HG02759 (cell line): ENCODE results near the gene DUSP22.
"Not testable (repeated sequence)": the region's sequence is repeated elsewhere in the genome, so short reads cannot be mapped to it uniquely, and the experiment has no call there.

Experiments
- ATAC-seq: cut with Tn5 transposase; IDR thresholded peaks from one replicate; pipeline ENCODE4 v1.9.1; 2021; ENCODE audit warnings: mild to moderate bottlenecking, moderate library complexity; ENCODE audit not compliant: unreplicated experiment

Gene DUSP22

DNA sequence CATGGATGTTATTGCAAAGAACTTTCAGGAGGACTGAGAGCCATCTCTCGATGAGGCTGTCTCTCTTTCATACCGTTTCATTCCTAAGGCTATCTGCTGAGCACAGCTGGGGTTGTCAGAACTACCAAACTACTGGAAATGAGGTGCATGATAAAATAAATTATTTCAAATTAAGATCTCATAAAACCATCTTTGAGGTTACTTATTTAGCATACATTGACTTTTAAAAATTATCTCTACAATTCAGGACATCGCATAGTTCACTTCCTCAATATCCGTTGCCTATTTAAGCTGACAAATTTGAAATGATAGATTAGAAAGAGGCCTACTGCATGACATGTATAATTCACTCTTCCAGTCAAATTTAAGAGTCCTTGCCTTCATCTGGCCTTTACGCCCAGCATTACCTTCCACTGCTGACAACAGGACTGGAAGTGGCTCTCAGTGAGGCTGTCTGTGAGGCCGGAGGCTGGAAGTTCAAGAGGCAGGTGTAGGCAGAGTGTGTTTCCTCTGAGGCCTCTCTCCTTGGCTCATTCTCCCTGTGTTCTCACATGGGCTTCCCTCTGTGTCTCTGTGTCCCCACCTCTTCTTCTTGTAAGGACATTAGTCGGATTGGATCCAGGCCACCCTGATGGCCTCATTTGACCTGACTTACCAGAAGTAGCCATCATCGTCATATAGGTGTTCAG, 12.8 kb upstream of the DUSP22 start:
- no peak for ATAC-seq

DNA sequence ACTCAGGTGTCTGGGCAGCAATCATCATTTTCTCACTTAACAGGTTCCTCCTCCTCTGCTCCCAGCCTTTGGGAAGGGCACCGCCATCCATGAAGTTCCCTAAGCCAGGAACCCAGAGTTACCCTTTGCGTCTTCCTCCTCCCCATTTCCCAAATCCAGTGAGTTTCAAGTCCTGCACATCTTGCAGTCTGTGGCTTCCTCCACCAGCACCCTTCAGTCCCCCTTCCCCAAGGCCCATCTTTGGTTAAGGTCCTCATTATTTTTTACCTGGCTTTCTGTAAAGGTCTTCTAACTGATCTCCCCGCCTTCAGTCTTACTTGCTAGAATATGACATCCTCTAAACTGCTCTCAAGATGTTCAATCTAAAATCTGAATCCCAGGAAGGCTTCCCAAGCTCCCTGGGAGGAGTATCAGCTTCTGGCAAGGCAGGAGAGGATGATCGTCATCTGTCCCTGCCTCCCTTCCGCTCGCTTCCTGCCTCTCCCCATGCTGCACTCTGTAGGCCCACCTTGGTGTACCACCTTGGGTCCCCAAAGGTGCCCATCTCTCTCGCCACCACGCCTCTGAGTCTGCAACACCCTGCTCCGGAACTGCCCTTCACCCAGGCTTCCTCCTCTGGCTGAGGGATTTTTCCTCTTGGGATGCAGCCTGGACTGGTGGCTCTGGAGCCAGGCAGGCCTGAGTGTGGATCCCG, 11.4 kb upstream of the DUSP22 start:
- no peak for ATAC-seq

DNA sequence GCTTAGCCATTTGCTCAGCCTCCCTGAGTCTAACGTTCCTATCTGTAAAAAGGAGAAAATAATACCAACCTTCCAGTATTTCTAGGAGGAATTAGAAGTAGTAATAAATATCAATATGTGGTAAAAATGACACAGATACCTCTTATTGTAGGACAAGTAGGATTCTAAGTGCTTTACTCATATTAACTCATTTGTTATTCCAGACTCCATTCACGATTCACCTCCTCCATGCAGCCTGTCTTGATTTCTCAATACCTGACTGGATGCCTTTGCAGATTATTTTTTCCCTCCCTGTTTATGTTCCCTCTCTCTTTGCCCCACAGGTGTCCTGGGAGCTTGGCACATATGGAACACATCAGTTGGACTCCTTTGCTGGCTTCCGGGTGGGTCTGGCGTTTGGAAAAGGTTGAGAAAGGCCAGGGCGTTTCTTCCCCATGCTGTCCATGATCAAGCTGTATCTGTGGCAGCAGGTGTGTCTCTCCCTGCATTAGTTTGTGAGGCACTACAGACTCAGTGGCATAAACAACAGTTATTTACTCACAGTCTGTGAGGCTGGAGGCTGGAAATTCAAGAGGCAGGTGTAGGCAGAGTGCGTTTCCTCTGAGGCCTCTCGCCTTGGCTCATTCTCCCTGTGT, 10.7 kb upstream of the DUSP22 start:
- ATAC-seq: no peak

DNA sequence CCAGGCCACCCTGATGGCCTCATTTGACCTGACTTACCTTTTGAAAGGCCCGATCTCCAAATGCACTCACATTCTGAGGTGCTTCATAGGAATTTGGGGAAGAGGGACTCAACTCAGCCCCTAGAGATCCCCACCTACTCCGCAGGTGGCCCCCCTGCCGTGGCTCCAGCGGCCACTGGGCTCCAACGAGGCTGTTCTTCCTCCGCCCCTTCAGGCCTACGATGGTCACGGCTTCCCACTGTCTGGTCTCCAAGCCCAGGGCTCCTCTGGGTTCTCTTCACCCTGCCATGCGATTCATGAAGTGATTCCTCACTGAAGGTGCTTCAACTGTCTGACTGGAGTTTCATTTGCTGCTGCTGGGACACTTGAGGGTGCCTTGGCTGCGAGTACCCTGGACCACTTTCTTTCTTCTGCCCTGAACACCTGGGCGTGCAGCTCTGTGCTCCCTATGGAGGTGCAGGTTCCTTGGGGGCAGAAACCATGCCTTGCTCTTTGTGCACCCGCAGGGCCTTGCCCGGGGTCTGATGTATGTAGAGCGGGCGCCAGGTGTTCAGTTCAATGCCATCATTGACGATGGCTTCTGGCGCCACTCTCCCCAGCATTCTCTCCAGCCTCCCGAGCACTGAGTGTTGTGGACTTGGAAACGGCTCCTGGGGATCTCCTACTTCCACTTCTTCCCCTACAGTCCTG, 10.0 kb upstream of the DUSP22 start:
- no peak for ATAC-seq

- ATAC-seq: no peak
Observed at GRCh38 chr6:282867-283416, 9.3 kb upstream of the DUSP22 start.

DNA sequence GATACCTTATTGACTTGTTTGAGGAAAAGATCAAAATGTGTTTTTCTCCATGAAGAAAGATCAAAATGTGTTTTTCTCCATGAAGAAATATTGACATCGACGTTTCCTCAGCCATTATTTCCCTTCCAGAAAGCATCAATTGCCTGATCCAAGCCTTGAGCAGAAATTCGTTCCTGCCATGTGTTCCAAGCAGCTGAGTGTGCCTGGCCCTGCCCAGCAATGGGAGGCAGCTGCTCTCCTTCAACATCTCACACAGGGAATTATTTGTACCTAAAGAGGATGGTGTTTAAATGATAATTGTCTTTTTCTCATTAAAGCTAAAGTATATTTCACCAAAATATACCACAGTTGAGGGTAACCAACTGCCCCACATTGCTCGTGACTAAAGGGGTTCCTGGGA, 7.8 kb upstream of the DUSP22 start:
- ATAC-seq: no peak

- ATAC-seq: no peak
Observed at GRCh38 chr6:285030-285771, 7.1 kb upstream of the DUSP22 start.

- not testable (repeated sequence) for ATAC-seq
Observed at GRCh38 chr6:285902-286301, 6.4 kb upstream of the DUSP22 start.

DNA sequence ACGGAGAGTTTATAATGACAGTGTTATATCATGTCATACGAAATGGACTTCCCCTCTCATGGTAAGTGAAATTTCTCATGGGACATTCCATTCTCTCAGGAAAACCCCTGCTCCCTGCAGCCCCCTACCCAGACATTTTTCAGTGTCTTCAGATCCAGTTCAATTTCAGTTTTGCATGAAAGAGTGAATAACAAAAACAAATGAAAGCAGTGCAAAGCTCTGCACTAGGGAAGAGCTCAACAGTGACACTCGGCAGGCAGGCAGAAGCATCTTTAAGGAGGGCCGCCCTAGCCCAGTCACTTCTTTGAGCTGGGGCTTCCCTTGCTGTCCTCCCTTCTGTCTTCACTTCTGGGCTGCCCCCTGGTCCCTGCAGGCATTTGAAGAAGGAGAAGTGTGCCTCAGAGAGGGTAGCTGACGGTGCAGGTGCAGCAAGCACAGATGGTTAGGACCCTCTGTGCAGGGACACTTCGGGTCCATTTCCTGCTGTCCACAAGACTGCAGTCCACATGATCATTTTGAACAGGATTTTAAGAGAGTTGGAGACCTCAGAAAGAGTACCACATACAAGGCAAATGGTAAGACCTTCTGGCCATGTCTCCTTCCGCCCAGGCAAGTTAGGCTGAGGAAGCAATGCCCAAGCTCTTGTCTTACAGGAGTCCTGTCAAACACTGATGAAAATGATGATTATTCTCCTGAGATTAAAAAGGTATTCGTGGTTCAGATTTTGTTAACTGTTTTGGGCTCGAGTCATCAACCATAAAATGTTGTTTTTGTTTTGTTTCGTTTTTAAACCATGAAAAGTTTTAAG, 5.4 kb upstream of the DUSP22 start:
- peak; percentile 20 for ATAC-seq

DNA sequence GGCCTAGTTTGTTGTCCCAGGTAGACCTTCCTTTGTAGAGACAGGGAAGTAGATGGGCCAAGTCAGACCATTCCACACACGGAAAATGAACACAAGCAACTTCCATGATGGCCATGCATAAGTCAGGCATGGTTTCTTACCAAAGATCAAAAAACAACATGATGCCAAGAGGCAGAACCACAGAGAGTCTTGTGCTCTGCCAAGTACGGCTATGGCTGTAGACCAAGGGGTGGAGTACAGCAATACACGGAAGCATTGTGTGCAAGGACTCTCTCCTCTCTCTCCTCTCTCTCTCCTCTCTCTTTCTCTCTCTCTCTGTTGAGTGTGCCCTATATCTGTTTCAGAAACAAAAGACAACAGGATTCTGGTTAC, 4.8 kb upstream of the DUSP22 start:
- no peak for ATAC-seq

DNA sequence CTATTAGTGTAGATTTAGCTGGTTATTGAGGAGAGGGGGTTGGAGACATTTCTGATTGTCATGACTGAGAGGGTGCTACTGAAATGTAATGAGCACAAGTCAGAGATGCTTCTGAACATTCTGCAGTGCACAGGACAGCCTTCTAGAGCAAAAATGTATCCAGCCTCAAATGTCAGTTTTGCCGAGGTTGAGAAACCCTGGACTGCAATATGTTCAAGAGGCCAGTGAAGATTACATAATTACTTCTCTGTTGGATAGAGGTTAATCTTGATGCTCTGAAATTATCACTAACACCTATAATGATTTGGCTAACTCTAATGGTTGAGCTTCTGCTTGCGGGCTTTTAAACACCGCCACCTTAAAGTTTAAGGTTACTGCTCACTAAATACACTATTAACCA, 3.4 kb upstream of the DUSP22 start:
- ATAC-seq: no peak

DNA sequence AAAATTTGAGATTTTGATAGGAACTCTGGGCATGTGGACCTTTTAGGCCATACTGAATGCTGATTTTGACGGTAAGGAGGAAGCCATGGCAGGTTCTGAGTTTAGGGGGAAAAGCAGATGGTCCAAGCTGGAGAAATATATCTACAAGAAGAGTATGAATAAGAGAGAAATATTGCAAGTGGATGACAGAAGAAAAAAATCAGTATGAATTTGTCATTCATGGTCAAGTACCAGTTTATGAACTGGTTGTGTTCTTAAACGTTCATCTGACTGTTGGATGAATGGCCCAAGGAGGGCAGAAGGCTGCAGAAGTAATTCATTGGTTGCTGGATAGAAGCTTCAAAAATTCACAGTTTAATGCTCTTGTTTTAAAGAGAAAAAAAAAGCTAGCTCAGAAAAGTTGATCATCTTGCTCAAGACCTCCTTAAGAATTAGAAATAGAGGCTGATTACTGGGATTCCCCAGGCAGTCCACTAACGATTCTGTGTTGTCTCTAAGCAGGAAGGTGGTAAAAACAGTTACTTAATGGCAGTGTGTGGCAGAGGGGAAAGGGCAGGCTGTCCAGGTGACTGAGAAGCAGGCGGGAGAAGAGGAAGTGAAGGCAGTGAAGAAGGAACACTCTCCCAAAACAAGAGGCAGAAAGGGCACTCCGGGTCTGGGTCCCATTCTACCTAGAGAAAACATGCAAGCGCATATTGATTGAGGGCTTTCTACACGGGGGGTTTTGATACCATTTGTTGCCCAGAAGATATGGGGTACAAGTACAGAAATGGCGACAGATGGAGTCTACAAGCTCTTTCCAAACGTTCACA, 2.0 kb upstream of the DUSP22 start:
- ATAC-seq: no peak

DNA sequence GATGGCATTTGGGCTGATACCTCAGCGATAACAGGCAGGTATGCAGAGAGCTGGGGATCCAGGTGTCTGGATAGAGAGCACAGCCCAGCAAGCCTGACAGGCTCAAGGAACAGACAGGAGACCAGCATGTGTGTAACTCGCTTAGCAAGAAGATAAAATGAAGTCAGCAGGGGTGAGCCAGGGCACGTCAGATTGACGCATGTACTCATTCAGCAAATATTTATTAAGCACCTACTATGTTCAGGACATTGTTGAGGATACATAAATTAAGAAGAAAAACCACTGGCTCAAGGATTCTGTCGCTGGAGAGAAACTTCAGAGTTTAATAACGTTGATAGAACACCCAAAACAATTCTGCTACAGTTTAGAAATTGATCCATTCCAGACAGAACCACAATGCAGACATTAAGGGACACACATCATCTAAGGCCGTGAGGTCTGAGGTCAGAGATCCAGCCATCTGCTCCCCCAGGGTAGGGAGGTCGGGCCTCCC, 1.0 kb upstream of the DUSP22 start:
- ATAC-seq: no peak

DNA sequence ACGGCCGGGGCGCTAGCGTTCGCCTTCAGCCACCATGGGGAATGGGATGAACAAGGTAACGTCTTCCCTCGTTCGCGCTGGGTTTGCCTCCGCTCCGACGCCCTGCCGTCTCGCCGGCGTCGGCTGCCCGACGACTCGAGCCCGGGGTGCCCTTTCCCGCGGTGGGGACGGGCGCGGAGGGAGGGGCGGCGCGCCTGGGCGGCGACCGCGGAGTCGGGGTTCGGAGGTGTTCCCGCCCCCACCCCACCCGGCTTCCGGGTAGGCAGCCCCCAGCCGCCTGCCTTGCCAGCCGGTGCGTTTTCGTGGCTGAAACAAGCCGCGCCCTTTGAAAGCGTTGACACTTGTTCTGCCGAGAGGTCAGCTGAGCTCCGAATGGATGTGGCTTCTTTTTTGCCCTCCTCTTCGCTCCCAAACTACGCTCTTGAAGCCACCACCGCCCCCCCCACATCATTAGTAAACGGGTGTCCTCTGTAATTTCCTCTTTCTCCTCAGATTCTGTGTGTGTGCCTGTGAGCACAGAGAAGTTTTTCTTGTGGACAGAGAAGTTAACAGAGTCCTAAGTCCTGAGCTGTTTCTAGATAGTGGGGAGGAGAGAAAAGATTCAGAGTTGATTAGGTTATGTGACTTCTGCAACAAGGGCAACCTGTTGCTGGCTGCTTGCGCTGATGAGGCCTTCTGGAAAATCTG, 362 bp downstream of the DUSP22 start:
- peak; percentile 37 for ATAC-seq

DNA sequence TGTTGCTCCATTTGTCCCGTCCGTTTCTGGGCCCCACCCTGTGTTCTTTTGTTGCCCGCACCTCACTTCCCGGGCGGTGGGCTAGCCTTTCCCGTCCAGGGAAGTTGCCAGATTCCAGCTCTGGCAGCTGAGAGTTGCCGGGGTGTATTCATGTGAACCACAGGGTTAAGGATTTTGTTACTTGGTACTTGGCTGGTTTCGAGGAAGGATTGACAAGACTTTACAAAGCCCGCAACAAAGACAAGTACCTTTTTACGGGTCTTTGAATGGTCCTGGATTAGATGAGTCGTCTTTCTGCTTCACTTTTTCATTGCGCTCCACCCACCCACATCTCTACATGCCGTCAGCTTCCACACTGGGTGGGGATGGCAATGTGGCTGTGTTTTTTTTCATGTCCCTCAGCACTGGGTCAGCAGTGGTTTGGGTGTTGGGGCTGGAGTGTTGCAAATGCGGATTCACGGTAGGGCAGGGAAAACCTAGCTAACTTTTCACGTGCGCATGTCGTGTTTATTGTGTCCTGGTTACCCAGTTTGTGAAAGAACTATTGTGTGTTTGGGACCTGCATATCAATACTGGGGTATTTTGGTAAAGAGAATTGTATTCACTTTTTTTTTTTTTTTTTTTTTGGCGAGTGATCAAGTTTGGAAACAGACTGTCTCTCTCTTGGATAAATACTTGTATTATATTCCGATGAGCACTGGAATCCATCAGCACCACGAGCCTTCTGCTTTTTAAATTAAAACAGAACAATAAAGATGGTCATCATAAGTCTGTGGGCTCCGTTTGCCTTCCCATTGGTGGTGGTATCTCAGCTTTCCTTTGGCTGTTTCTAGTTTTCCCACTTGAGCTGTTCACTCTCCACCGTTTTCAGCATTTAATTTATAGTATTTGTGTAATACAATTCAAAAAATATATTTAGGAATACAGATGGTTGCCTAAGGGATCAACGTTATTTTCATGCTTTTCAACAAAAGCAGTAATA, 1.2 kb downstream of the DUSP22 start:
- no peak for ATAC-seq

- ATAC-seq: no peak
Observed at GRCh38 chr6:294656-295565, 2.6 kb downstream of the DUSP22 start.
